ENCODE measurements around the gene DNAJC22. TPM values are rescaled to one million over a fixed set of nuclear protein-coding genes. Genes with fewer than 3 reads are reported as not detected.
A peak's percentile ranks its signal among the peaks of the same experiment; 100 is the strongest.

Gene DNAJC22
- total RNA-seq, 1 experiment from 2014 or later: 27.7 TPM

GRCh38 chr12:49330631-49331379, 15.9 kb upstream of the DNAJC22 start:
- intact Hi-C loops (cut with micrococcal nuclease): loop anchor here (1.0 kb wide), 1 partner anchor 26 kb away; no protein-coding TSS in a partner anchor
- Histone ChIP-seq H3K9me3 (ENCODE audit: control insufficient read depth in 1 of 2, insufficient read depth in 1 of 2, low read depth in 1 of 2, low read length in 2 of 2) (no peaks in the 10 kb centered on the region), H3K9ac (ENCODE audit: low read length) (no peak overlapping the region), H3K4me2 (ENCODE audit: low read length) (no peak overlapping the region), H3K36me3 (ENCODE audit: control insufficient read depth in 1 of 2, insufficient read depth in 2 of 2, low read length in 2 of 2) (peaks cover 11 to 32% of the 10 kb centered on the region in 2 experiments; a peak in 2 of 4 replicates), H3K27ac (ENCODE audit: low read depth, low read length) (peak overlapping the region; percentile 35; the same call in 1 of the 2 replicates), H3K27me3 (ENCODE audit: insufficient read depth, low read length) (no peaks in the 10 kb centered on the region), H3K79me2 (ENCODE audit: insufficient read depth, low read length) (0 out of 2 replicates have a peak, but pooled peaks cover 5% of the 10 kb centered on the region), H2AFZ (ENCODE audit: low read depth, low read length, poor library complexity, severe bottlenecking) (no peak overlapping the region), H3K4me3 (replicated peaks in 1 of 2; ENCODE audit: low read depth in 1 of 2, low read length in 2 of 2) (no peak overlapping the region), H3K9me2 (ENCODE audit: insufficient read depth) (no peaks in the 10 kb centered on the region), H4K20me1 (ENCODE audit: insufficient read depth) (no peaks in the 10 kb centered on the region), H3K4me1 (ENCODE audit: control insufficient read depth in 1 of 2, insufficient read depth in 2 of 2, low read length in 2 of 2) (peaks cover 3 to 8% of the 10 kb centered on the region in 2 experiments; a peak in 2 of 4 replicates)
- DNase-seq (ENCODE audit: low read depth, low spot score) (no peak), ATAC-seq (no peak)
- ChIA-PET POLR2A (interaction anchor here (1.1 to 1.6 kb wide), 4 partner anchors 8 to 36 kb away, joined by 3 to 22 read pairs (median 4); partner anchors contain the start of genes PRPH and TROAP), RAD21 (ENCODE audit: low non-redundant PET in 1 of 2, low total read pairs in 2 of 2, uncharacterized antibody in 2 of 2, unreplicated experiment in 2 of 2) (interaction anchor here (0.6 to 1.4 kb wide), 9 partner anchors 8 to 250 kb away, joined by 3 to 9 read pairs (median 5); partner anchors contain the start of gene TROAP (in 1 of the 2)), CTCF (interaction anchor here (0.6 to 3.5 kb wide), 24 partner anchors 8 to 410 kb away, joined by 3 to 80 read pairs (median 5); partner anchors contain the start of genes DNAJC22, TMBIM6 and TROAP)
- BruUV-seq (replicated peaks): no TSS peak
- TF ChIP-seq CEBPB (IDR thresholded peaks at IDR 0.05; ENCODE audit: low read depth) (no peak), SRF (IDR thresholded peaks at IDR 0.05; ENCODE audit: low read depth) (no peak), ZFX (IDR thresholded peaks at IDR 0.05) (no peak), JUND (IDR thresholded peaks at IDR 0.05) (no peak), FOSL1 (IDR thresholded peaks at IDR 0.05; ENCODE audit: low read depth) (no peak)

GRCh38 chr12:49331380-49332222, 15.1 kb upstream of the DNAJC22 start:
- Histone ChIP-seq H3K36me3 (ENCODE audit: control insufficient read depth in 1 of 2, insufficient read depth in 2 of 2, low read length in 2 of 2) (peaks cover 10 to 24% of the 10 kb centered on the region in 2 experiments; a peak in 2 of 4 replicates), H3K4me1 (ENCODE audit: control insufficient read depth in 1 of 2, insufficient read depth in 2 of 2, low read length in 2 of 2) (peaks cover 4 to 11% of the 10 kb centered on the region in 2 experiments; a peak in 2 of 4 replicates), H3K4me2 (ENCODE audit: low read length) (no peak overlapping the region), H3K27ac (ENCODE audit: low read depth, low read length) (peak overlapping the region; percentile 35), H3K9ac (ENCODE audit: low read length) (no peak overlapping the region), H2AFZ (ENCODE audit: low read depth, low read length, poor library complexity, severe bottlenecking) (no peak overlapping the region), H3K9me3 (ENCODE audit: control insufficient read depth in 1 of 2, insufficient read depth in 1 of 2, low read depth in 1 of 2, low read length in 2 of 2) (no peaks in the 10 kb centered on the region), H3K27me3 (ENCODE audit: insufficient read depth, low read length) (no peaks in the 10 kb centered on the region), H3K9me2 (ENCODE audit: insufficient read depth) (no peaks in the 10 kb centered on the region), H4K20me1 (ENCODE audit: insufficient read depth) (no peaks in the 10 kb centered on the region), H3K4me3 (replicated peaks in 1 of 2; ENCODE audit: low read depth in 1 of 2, low read length in 2 of 2) (no peak overlapping the region), H3K79me2 (ENCODE audit: insufficient read depth, low read length) (no peaks in the 10 kb centered on the region)
- intact Hi-C loops (cut with micrococcal nuclease): loop anchor here (1.0 kb wide), 1 partner anchor 26 kb away; no protein-coding TSS in a partner anchor
- DNase-seq (ENCODE audit: low read depth, low spot score): peak; percentile 43
- POLR2A ChIA-PET: interaction anchor here (0.7 to 1.6 kb wide), 6 partner anchors 9 to 249 kb away, joined by 3 to 22 read pairs (median 4); partner anchors contain the start of genes PRPH and TROAP
- no TSS peak for BruUV-seq (replicated peaks)
- ATAC-seq: peak; percentile 84
- CTCF ChIA-PET: interaction anchor here (0.6 to 3.5 kb wide), 25 partner anchors 8 to 410 kb away, joined by 3 to 80 read pairs (median 5); partner anchors contain the start of genes DNAJC22, TMBIM6 and TROAP
- RAD21 ChIA-PET (ENCODE audit: low non-redundant PET in 1 of 2, low total read pairs in 2 of 2, uncharacterized antibody in 2 of 2, unreplicated experiment in 2 of 2): interaction anchor here (0.6 to 1.4 kb wide), 9 partner anchors 9 to 249 kb away, joined by 3 to 9 read pairs (median 5); partner anchors contain the start of gene TROAP (in 1 of the 2)
- peak; percentile 64 for TF ChIP-seq MAX (IDR thresholded peaks at IDR 0.05)
- TF ChIP-seq RAD21 (IDR thresholded peaks at IDR 0.05; ENCODE audit: low read depth): peak; percentile 86
- TF ChIP-seq POLR2AphosphoS5 (IDR thresholded peaks at IDR 0.05; ENCODE audit: low read depth, low read length): no peak
- no peak for TF ChIP-seq YY1 (IDR thresholded peaks at IDR 0.05; ENCODE audit: extremely low read depth, insufficient replicate concordance, low read depth, low read length)
- TF ChIP-seq SP1 (IDR thresholded peaks at IDR 0.05; ENCODE audit: low read depth): no peak
- TF ChIP-seq REST (IDR thresholded peaks at IDR 0.05; ENCODE audit: low read depth): no peak
